GM23338 (cell line): ENCODE results near the gene SRSF7. TPM values are rescaled to one million over a fixed set of nuclear protein-coding genes. Genes with fewer than 3 reads are reported as not detected.

ENCODE experiments used
- ATAC-seq: fragments of 200-7000 bp; cut with Tn5 transposase; 3 replicates; pipeline ENCODE4 v1.9.1; 2020
- DNase-seq: peaks from one replicate; pipeline ENCODE4 v3.0.0-alpha.2; 2015; ENCODE audit warnings: low spot score
- H2AFZ ChIP-seq: fragments of 200-600 bp; sonication (generic); 2 replicates; pipeline ENCODE4 v1.8.0; 2016; ENCODE audit warnings: antibody characterized with exemption, mild to moderate bottlenecking, moderate library complexity
- H3F3A ChIP-seq: fragments of 200-600 bp; sonication (generic); replicated peaks from 2 replicates; pipeline ENCODE4 v1.8.0; 2017; ENCODE audit warnings: antibody characterized with exemption, mixed run types, low read depth
- H3K27ac ChIP-seq: fragments of 200-600 bp; sonication (generic); 2 replicates; pipeline ENCODE4 v1.6.1; 2016; ENCODE audit warnings: low read depth
- H3K27me3 ChIP-seq: fragments of 200-600 bp; sonication (generic); 2 replicates; pipeline ENCODE4 v1.8.0; 2016; ENCODE audit warnings: mild to moderate bottlenecking, mixed run types, moderate library complexity; ENCODE audit not compliant: insufficient read depth
- H3K36me3 ChIP-seq: fragments of 200-600 bp; sonication (generic); 2 replicates; pipeline ENCODE4 v1.8.0; 2016; ENCODE audit warnings: mild to moderate bottlenecking; ENCODE audit not compliant: insufficient read depth
- H3K4me1 ChIP-seq: fragments of 200-600 bp; sonication (generic); 2 replicates; pipeline ENCODE4 v1.8.0; 2016; ENCODE audit warnings: mild to moderate bottlenecking, moderate library complexity; ENCODE audit not compliant: insufficient read depth
- H3K4me2 ChIP-seq: fragments of 200-600 bp; sonication (generic); 2 replicates; pipeline ENCODE4 v1.7.1; 2017; ENCODE audit warnings: mixed run types
- H3K4me3 ChIP-seq: fragments of 200-600 bp; sonication (generic); 2 replicates; pipeline ENCODE4 v1.6.1; 2016; ENCODE audit warnings: mixed run types
- H3K79me2 ChIP-seq: fragments of 200-600 bp; sonication (generic); replicated peaks from 2 replicates; pipeline ENCODE4 v1.8.0; 2017; ENCODE audit warnings: mild to moderate bottlenecking; ENCODE audit not compliant: insufficient read depth
- H3K9me2 ChIP-seq: fragments of 200-600 bp; sonication (generic); 2 replicates; pipeline ENCODE4 v1.8.0; 2017; ENCODE audit not compliant: insufficient read depth
- H4K20me1 ChIP-seq: fragments of 200-600 bp; sonication (generic); replicated peaks from 2 replicates; pipeline ENCODE4 v1.8.0; 2017; ENCODE audit warnings: mild to moderate bottlenecking; ENCODE audit not compliant: insufficient read depth
- H3K27ac Mint-ChIP-seq: 2 replicates; pipeline ENCODE4 v1.8.0; 2020; ENCODE audit warnings: inconsistent platforms, mild to moderate bottlenecking, moderate library complexity, mixed read lengths
- H3K27me3 Mint-ChIP-seq: 3 replicates; pipeline ENCODE4 v1.8.0; 2022; ENCODE audit warnings: low read depth, mild to moderate bottlenecking, moderate library complexity, mixed read lengths, inconsistent platforms; ENCODE audit not compliant: insufficient read depth, poor library complexity
- H3K36me3 Mint-ChIP-seq: 3 replicates; pipeline ENCODE4 v1.8.0; 2021; ENCODE audit warnings: low read depth, mild to moderate bottlenecking, inconsistent platforms, moderate library complexity, mixed read lengths
- H3K4me1 Mint-ChIP-seq: 3 replicates; pipeline ENCODE4 v1.8.0; 2020; ENCODE audit warnings: mild to moderate bottlenecking, inconsistent platforms, mixed read lengths
- H3K4me3 Mint-ChIP-seq: 3 replicates; pipeline ENCODE4 v1.8.0; 2021; ENCODE audit warnings: moderate library complexity, mild to moderate bottlenecking, inconsistent platforms, mixed read lengths
- H3K9me3 Mint-ChIP-seq: 3 replicates; pipeline ENCODE4 v1.8.0; 2020; ENCODE audit warnings: moderate library complexity, mild to moderate bottlenecking, inconsistent platforms, mixed read lengths
- CREB1 ChIP-seq: fragments of 250-450 bp; sonication (Bioruptor Pico); IDR thresholded peaks from 2 replicates; pipeline ENCODE4 v1.5.0; 2020; ENCODE audit warnings: low read depth, mild to moderate bottlenecking, moderate library complexity
- ETS1 ChIP-seq: IDR thresholded peaks from 2 replicates; pipeline ENCODE4 v1.6.1; 2016; ENCODE audit warnings: antibody characterized with exemption
- EZH2 ChIP-seq: fragments of 200-600 bp; sonication (generic); IDR thresholded peaks from one replicate; pipeline ENCODE4 v1.8.0; 2017; ENCODE audit warnings: antibody characterized with exemption, mild to moderate bottlenecking, low read depth; ENCODE audit not compliant: unreplicated experiment
- EZH2phosphoT487 ChIP-seq: fragments of 200-600 bp; sonication (generic); IDR thresholded peaks from one replicate; pipeline ENCODE4 v1.8.1; 2018; ENCODE audit warnings: antibody characterized with exemption; ENCODE audit not compliant: unreplicated experiment
- JUNB ChIP-seq: IDR thresholded peaks from one replicate; pipeline ENCODE4 v1.6.1; 2016; ENCODE audit warnings: antibody characterized with exemption; ENCODE audit not compliant: unreplicated experiment
- POLR2AphosphoS5 ChIP-seq: IDR thresholded peaks from 2 replicates; pipeline ENCODE4 v1.6.1; 2016; ENCODE audit warnings: antibody characterized with exemption, low read depth
- REST ChIP-seq: IDR thresholded peaks from one replicate; pipeline ENCODE4 v1.6.1; 2018; ENCODE audit warnings: antibody characterized with exemption; ENCODE audit not compliant: unreplicated experiment
- ZNF114 ChIP-seq: fragments of 250-450 bp; sonication (Bioruptor Pico); IDR thresholded peaks from 2 replicates; pipeline ENCODE4 v1.5.0; 2020; ENCODE audit warnings: mild to moderate bottlenecking, moderate library complexity
- ZNF462 ChIP-seq: fragments of 250-450 bp; sonication (Bioruptor Pico); IDR thresholded peaks from 2 replicates; pipeline ENCODE4 v1.5.0; 2020; ENCODE audit warnings: mild to moderate bottlenecking, moderate library complexity
- polyA plus RNA-seq: library from polyadenylated mRNA; unstranded; fragments of >200 nt; fragmentation: Nextera tagmentation; extraction: Ambion mirVana; gene quantifications from 2 replicates; pipeline ENCODE4 v1.2.1, GENCODE V29; 2016
- total RNA-seq: library from RNA; depleted of rRNA; stranded (reverse); fragments of >200 nt; shearing (Covaris generic); gene quantifications from 2 replicates; pipeline ENCODE4 v1.2.3, GENCODE V29; 2014

SRSF7 gene
- total and polyA plus RNA-seq, 2 experiments from 2014 or later = 251 to 572 TPM

GRCh38 chr2:38709567-38710194 lies 41.5 kb downstream of the SRSF7 start:
- H3K4me3 ChIP-seq = no peak overlapping the region
- H3K4me3 Mint-ChIP-seq = no peak overlapping the region
- DNase-seq (no peak), ATAC-seq (no peak)
- H3K79me2 ChIP-seq = no peaks in the 10 kb centered on the region
- H3K27me3 Mint-ChIP-seq = peaks cover 4% of the 10 kb centered on the region
- H3F3A ChIP-seq = no peaks in the 10 kb centered on the region
- H3K4me2 ChIP-seq = no peak overlapping the region
- H3K4me1 ChIP-seq = peaks cover 7% of the 10 kb centered on the region; the same call in 1 of the 2 replicates
- no peak for TF ChIP-seq POLR2AphosphoS5
- TF ChIP-seq REST = no peak
- TF ChIP-seq ZNF114 (CRISPR knock-in tag) = no peak
- TF ChIP-seq ETS1 = no peak
- TF ChIP-seq JUNB = no peak
- no peak for TF ChIP-seq ZNF462 (CRISPR knock-in tag)
- no peak for TF ChIP-seq EZH2phosphoT487
- TF ChIP-seq CREB1 (CRISPR knock-in tag) = no peak
- TF ChIP-seq EZH2 = no peak
- no peaks in the 10 kb centered on the region for H3K9me2 ChIP-seq
- H3K9me3 Mint-ChIP-seq = peaks cover 4% of the 10 kb centered on the region
- H3K36me3 Mint-ChIP-seq = peaks cover 7% of the 10 kb centered on the region
- no peaks in the 10 kb centered on the region for H3K27me3 ChIP-seq
- peaks cover 14% of the 10 kb centered on the region for H3K4me1 Mint-ChIP-seq
- no peak overlapping the region for H2AFZ ChIP-seq
- no peaks in the 10 kb centered on the region for H3K36me3 ChIP-seq
- no peak overlapping the region for H3K27ac Mint-ChIP-seq
- no peaks in the 10 kb centered on the region for H4K20me1 ChIP-seq
- no peak overlapping the region for H3K27ac ChIP-seq
